Ectodermal cell (in vitro differentiated cells): ENCODE data around the gene PACSIN1.

Experiments
- H3K27ac ChIP-seq: 2 replicates; pipeline ENCODE4 v1.7.0; 2013; ENCODE audit warnings: mild to moderate bottlenecking, low read depth, low read length; ENCODE audit not compliant: insufficient read depth, poor library complexity, severe bottlenecking
- H3K27me3 ChIP-seq: 2 replicates; pipeline ENCODE4 v1.7.0; 2013; ENCODE audit warnings: mild to moderate bottlenecking, low read length; ENCODE audit not compliant: insufficient read depth, control insufficient read depth, poor library complexity, severe bottlenecking
- H3K36me3 ChIP-seq: one replicate; pipeline ENCODE4 v1.7.0; 2013; ENCODE audit warnings: low read length; ENCODE audit not compliant: control insufficient read depth, insufficient read depth
- H3K4me1 ChIP-seq: one replicate; pipeline ENCODE4 v1.7.0; 2013; ENCODE audit warnings: low read length; ENCODE audit not compliant: control insufficient read depth, insufficient read depth
- H3K4me3 ChIP-seq: 2 replicates; pipeline ENCODE4 v1.7.0; 2013; ENCODE audit warnings: low read depth, low read length, control low read depth; ENCODE audit not compliant: insufficient read depth
- H3K9me3 ChIP-seq: 2 replicates; pipeline ENCODE4 v1.7.0; 2013; ENCODE audit warnings: mild to moderate bottlenecking, low read length, moderate library complexity; ENCODE audit not compliant: control insufficient read depth
- WGBS, 2 experiments: methylation state at CpG; one replicate each; pipeline ENCODE4 v1.1.7; 2013; ENCODE audit warnings: missing lambda C conversion rate in 2 of 2; 5-methylcytosine and 5-hydroxymethylcytosine counted together

The PACSIN1 gene

DNA sequence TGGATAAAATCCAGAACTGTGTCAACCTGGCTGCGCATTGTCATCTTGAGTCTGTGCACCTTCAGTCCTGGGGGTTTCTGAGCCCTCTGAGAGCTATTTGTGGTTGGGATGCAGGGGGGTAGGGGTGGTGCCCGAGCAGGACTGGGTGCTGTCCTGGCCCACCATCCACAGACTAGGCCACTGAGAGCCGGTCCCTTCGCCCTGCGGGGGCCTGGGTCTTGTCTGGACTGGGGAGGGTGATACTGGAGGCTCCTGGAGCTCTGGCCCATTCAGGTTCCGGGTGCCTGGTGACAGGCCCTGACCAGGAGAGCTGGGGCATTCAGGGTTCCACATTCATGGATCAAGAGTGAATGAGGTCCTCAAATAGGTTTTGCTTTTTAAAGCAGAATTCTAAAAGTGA, 69.3 kb downstream of the PACSIN1 start:
- H3K27ac ChIP-seq = no peak overlapping the region
- H3K9me3 ChIP-seq = no peaks in the 10 kb centered on the region
- no peak overlapping the region for H3K4me3 ChIP-seq
- H3K4me1 ChIP-seq = no peaks in the 10 kb centered on the region
- no peaks in the 10 kb centered on the region for H3K27me3 ChIP-seq
- no peaks in the 10 kb centered on the region for H3K36me3 ChIP-seq
- 95 to 97% methylated on average over 6 of the region's 6 CpGs for WGBS, 2 experiments

DNA sequence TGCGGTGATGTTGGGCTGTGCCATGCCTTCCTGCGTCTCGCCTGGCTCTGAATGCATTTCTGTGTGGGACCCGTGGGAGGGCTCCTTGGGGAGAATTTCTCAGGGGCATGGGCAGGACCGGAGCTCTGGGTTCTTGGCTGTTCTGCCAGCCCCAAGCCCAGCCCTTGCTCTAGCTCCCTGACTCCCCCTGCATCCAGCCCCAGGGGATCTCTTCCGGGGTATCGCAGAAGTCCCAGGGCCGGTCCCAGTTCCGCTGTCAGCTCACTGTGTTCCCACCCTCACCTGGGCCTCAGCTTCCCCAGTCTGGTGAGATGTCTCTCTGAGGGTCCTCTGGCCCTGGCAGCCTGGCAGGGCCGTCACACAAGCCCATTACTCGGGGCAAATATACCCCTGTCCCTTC, 69.8 kb downstream of the PACSIN1 start:
- 93 to 95% methylated on average over 11 of the region's 11 CpGs for WGBS, 2 experiments
- Histone ChIP-seq H3K4me1 (no peaks in the 10 kb centered on the region), H3K4me3 (no peak overlapping the region), H3K27me3 (no peaks in the 10 kb centered on the region), H3K9me3 (no peaks in the 10 kb centered on the region), H3K36me3 (no peaks in the 10 kb centered on the region), H3K27ac (no peak overlapping the region)

GRCh38 chr6:34536251-34536958, 70.5 kb downstream of the PACSIN1 start:
- Histone ChIP-seq H3K27ac (no peak overlapping the region), H3K9me3 (no peaks in the 10 kb centered on the region), H3K27me3 (no peaks in the 10 kb centered on the region), H3K4me1 (no peaks in the 10 kb centered on the region), H3K36me3 (no peaks in the 10 kb centered on the region), H3K4me3 (no peak overlapping the region)
- WGBS, 2 experiments = 75 to 81% methylated on average over 3 of the region's 3 CpGs

DNA sequence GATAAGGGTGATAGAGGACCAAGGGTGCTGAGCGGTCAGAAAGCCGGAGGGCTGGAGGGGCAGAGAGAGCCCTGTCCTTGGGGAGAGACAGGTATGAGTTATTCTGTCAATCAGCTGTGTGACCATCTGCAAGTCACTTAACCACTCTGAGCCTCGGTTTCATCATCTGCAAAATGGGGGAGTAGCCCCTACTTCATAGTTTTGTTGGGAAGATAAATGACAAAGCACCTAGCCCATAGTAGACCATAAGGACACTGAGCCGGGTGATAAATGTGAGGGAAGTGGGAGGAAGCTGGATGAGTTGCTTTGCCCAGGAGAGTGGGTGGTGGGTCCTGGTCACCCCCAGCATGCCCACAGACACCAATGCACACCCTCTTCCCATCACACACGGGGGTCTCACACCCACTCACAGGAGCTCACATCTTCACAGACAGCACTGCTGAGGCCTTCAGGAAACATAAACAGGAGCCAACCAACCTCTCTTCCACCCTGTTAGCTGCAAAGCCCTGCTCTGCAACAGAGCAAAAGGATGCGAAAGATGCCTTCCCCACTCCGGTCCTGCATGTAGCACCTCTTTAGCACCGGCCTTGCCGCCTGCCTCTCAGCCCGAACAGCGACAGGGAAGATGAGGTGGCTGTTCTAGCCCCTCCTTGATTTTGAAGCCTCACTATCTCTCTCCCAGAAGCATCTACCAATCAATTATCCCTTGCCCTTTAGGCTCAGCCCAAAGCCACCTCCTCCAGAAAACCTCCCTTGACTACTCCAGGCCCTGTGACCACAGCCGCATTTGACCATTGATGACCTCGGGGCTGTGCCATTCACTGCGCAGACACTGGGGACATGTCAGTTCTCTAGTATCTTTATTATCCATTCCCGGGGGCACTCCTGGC, 71.3 kb downstream of the PACSIN1 start:
- 92 to 93% methylated on average over 15 of the region's 15 CpGs for WGBS, 2 experiments
- H3K36me3 ChIP-seq = no peaks in the 10 kb centered on the region

GRCh38 chr6:34537922-34538550, 72.2 kb downstream of the PACSIN1 start:
- Histone ChIP-seq H3K4me1 (no peaks in the 10 kb centered on the region), H3K4me3 (no peak overlapping the region), H3K27ac (no peak overlapping the region), H3K36me3 (no peaks in the 10 kb centered on the region), H3K9me3 (no peaks in the 10 kb centered on the region), H3K27me3 (no peaks in the 10 kb centered on the region)
- 93% methylated on average over 19 of the region's 19 CpGs for WGBS, 2 experiments

More for the DNA sequence above, 71.3 kb downstream of the PACSIN1 start:
- H3K4me3 ChIP-seq = no peak overlapping the region
- no peak overlapping the region for H3K27ac ChIP-seq
- H3K27me3 ChIP-seq = no peaks in the 10 kb centered on the region
- no peaks in the 10 kb centered on the region for H3K9me3 ChIP-seq
- H3K4me1 ChIP-seq = no peaks in the 10 kb centered on the region

- 90 to 97% methylated on average over 6 of the region's 6 CpGs for WGBS, 2 experiments
- H3K4me3 ChIP-seq = no peak overlapping the region
- H3K27ac ChIP-seq = no peak overlapping the region
- H3K9me3 ChIP-seq = no peaks in the 10 kb centered on the region
- H3K27me3 ChIP-seq = no peaks in the 10 kb centered on the region
- H3K36me3 ChIP-seq = no peaks in the 10 kb centered on the region
- no peaks in the 10 kb centered on the region for H3K4me1 ChIP-seq
Measured at GRCh38 chr6:34538581-34538980, 72.7 kb downstream of the PACSIN1 start.

- H3K27ac ChIP-seq = no peak overlapping the region
- 87% methylated on average over 14 of the region's 14 CpGs for WGBS, 2 experiments
- H3K36me3 ChIP-seq = no peaks in the 10 kb centered on the region
- H3K27me3 ChIP-seq = no peaks in the 10 kb centered on the region
- no peak overlapping the region for H3K4me3 ChIP-seq
- no peaks in the 10 kb centered on the region for H3K9me3 ChIP-seq
- H3K4me1 ChIP-seq = no peaks in the 10 kb centered on the region
Measured at GRCh38 chr6:34539181-34539580, 73.3 kb downstream of the PACSIN1 start.

DNA sequence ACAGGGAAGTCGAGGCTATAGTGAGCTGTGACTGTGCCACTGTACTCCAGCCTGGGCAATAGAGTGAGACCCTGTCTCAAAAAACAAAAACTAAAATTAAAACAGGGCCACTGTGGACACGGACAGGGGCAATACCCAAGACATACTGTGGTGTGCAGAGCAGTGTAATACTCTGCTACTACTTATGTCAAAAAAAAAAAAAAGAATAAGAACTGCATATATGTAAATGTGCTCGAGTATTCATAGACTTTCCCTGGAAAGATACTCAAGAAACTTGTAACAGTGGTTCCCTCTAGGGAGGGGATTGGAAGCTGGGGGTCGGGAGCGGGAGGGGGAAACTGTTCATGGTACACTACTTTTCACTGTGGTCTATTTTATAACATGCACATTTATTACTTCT, 74.3 kb downstream of the PACSIN1 start:
- Histone ChIP-seq H3K27ac (no peak overlapping the region), H3K27me3 (no peaks in the 10 kb centered on the region), H3K9me3 (no peaks in the 10 kb centered on the region), H3K36me3 (no peaks in the 10 kb centered on the region), H3K4me3 (no peak overlapping the region), H3K4me1 (peaks cover 2% of the 10 kb centered on the region)
- WGBS, 2 experiments = 90 to 92% methylated on average over 3 to 5 of the region's 5 CpGs

DNA sequence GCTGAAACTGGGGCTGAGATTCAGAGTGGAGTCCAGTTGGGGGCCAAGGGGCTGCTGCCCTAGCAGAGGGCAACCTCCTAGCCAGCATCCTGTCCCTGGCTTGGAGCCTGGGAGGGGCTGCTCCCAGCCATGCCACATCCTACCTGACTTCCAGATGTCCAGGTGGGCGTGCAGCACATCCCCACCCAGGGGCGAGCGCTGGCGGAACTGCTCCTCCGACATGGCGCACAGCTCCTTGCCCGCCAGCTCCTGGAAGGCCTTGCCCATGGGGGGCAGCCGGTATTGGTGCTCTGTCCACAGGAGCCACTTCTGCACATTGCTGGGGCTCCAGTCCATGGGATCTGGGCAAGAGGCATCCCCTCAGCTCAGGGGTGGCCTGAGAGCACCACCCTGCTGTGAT, 75.0 kb downstream of the PACSIN1 start:
- H3K4me3 ChIP-seq = no peak overlapping the region
- WGBS, 2 experiments = 95% methylated on average over 8 of the region's 8 CpGs
- no peaks in the 10 kb centered on the region for H3K36me3 ChIP-seq
- H3K27me3 ChIP-seq = no peaks in the 10 kb centered on the region
- H3K9me3 ChIP-seq = no peaks in the 10 kb centered on the region
- H3K27ac ChIP-seq = no peak overlapping the region
- peaks cover 2% of the 10 kb centered on the region for H3K4me1 ChIP-seq

DNA sequence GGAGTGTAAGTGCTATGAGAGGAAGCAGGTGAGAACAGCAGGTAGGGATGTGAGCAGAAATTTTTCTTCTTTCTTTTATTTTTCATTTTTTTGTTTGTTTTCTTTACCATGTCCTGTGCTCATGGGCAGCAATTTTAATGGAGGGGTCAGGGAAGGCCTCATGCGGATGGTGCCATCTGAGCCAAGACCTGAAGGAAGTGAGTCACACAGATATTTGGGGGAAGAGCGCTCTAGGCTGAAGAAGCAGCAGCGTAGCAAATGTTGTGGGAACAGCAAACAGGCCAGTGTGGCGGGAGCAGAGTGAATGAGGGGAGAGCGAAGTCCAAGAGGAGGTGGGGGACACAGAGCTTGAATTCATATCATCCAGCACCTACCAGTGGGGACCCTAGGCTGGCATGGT, 77.5 kb downstream of the PACSIN1 start:
- Histone ChIP-seq H3K4me3 (no peak overlapping the region), H3K36me3 (no peaks in the 10 kb centered on the region), H3K27ac (no peak overlapping the region), H3K27me3 (no peaks in the 10 kb centered on the region), H3K9me3 (no peaks in the 10 kb centered on the region), H3K4me1 (peaks cover 2% of the 10 kb centered on the region)
- WGBS, 2 experiments = 91 to 96% methylated on average over 5 of the region's 5 CpGs
